NCI-H2081 (cell line): Measurements from ENCODE around the gene MYO7B.

Source experiments
- DNase-seq, 2 experiments: peaks; one replicate each; lab custom pipeline; 2025; lab: John Stamatoyannopoulos, UW

Gene MYO7B

GRCh38 chr2:127535422-127535901, at the start of gene MYO7B:
MYO7B (plus strand) TSS chr2:127535683; CDS start chr2:127559723, 24,040 bp downstream.
- peak; percentile 12 to 52 for DNase-seq

- no peak for DNase-seq
Observed at GRCh38 chr2:127485694-127486071, 49.8 kb upstream of the MYO7B start.

- no peak for DNase-seq
Observed at GRCh38 chr2:127486247-127487058, 49.0 kb upstream of the MYO7B start.

- DNase-seq: no peak
Observed at GRCh38 chr2:127490283-127490682, 45.2 kb upstream of the MYO7B start.

- no peak for DNase-seq
Observed at GRCh38 chr2:127498386-127498785, 37.1 kb upstream of the MYO7B start.

- DNase-seq: no peak
Observed at GRCh38 chr2:127503491-127503890, 32.0 kb upstream of the MYO7B start.

- no peak for DNase-seq
Observed at GRCh38 chr2:127504552-127505430, 30.7 kb upstream of the MYO7B start.

GRCh38 chr2:127506510-127506909, 29.0 kb upstream of the MYO7B start:
- DNase-seq: no peak

- no peak for DNase-seq
Observed at GRCh38 chr2:127508023-127508630, 27.4 kb upstream of the MYO7B start.

GRCh38 chr2:127508631-127509034, 26.9 kb upstream of the MYO7B start:
- peak; percentile 28 to 63 for DNase-seq

GRCh38 chr2:127510073-127510472, 25.4 kb upstream of the MYO7B start:
- no peak for DNase-seq

GRCh38 chr2:127511090-127511695, 24.3 kb upstream of the MYO7B start:
- DNase-seq: no peak

GRCh38 chr2:127511917-127512316, 23.6 kb upstream of the MYO7B start:
- no peak for DNase-seq

GRCh38 chr2:127512362-127512761, 23.1 kb upstream of the MYO7B start:
- DNase-seq: no peak

- DNase-seq: no peak
Observed at GRCh38 chr2:127514076-127514475, 21.4 kb upstream of the MYO7B start.

- DNase-seq: no peak
Observed at GRCh38 chr2:127514485-127514884, 21.0 kb upstream of the MYO7B start.

- no peak for DNase-seq
Observed at GRCh38 chr2:127515383-127515915, 20.0 kb upstream of the MYO7B start.

GRCh38 chr2:127516041-127516762, 19.3 kb upstream of the MYO7B start:
- no peak for DNase-seq

- DNase-seq: no peak
Observed at GRCh38 chr2:127517465-127517864, 18.0 kb upstream of the MYO7B start.

- DNase-seq: no peak
Observed at GRCh38 chr2:127520424-127520823, 15.1 kb upstream of the MYO7B start.
